SK-N-MC (cell line): ENCODE measurements around the gene PLA2G4B.

Source experiments
- DNase-seq: peaks from one replicate; pipeline ENCODE4 v3.0.0-alpha.2; 2011; ENCODE audit warnings: low read depth, low spot score
- H3K27ac ChIP-seq: fragments of 200-600 bp; sonication (generic); 2 replicates; pipeline ENCODE4 v1.5.1; 2016; ENCODE audit warnings: mixed run types
- H3K36me3 ChIP-seq: fragments of 200-600 bp; sonication (generic); 2 replicates; pipeline ENCODE4 v1.6.1; 2017; ENCODE audit warnings: antibody characterized with exemption, low read length, mixed read lengths; ENCODE audit not compliant: insufficient read depth
- H3K4me3 ChIP-seq: fragments of 200-600 bp; sonication (generic); 2 replicates; pipeline ENCODE4 v1.5.1; 2016
- H3K9ac ChIP-seq: fragments of 200-600 bp; sonication (generic); 2 replicates; pipeline ENCODE4 v1.8.0; 2017; ENCODE audit warnings: mixed run types, mixed read lengths; ENCODE audit not compliant: insufficient read length
- H3K9me3 ChIP-seq: fragments of 200-600 bp; sonication (generic); 2 replicates; pipeline ENCODE4 v1.6.1; 2017; ENCODE audit warnings: low read depth, mild to moderate bottlenecking, antibody characterized with exemption, low read length, moderate library complexity, mixed read lengths
- EZH2 ChIP-seq: fragments of 200-600 bp; sonication (generic); IDR thresholded peaks from one replicate; pipeline ENCODE4 v1.6.1; 2017; ENCODE audit warnings: antibody characterized with exemption
- FOXP2 ChIP-seq: optimal IDR thresholded peaks from 2 replicates; pipeline ENCODE3; 2011; ENCODE audit warnings: mild to moderate bottlenecking, moderate library complexity; ENCODE audit not compliant: insufficient read depth; ENCODE audit errors: extremely low read length, control extremely low read depth
- POLR2AphosphoS5 ChIP-seq: IDR thresholded peaks from 2 replicates; pipeline ENCODE4 v1.6.1; 2012; ENCODE audit warnings: mild to moderate bottlenecking, low read depth, low read length, borderline replicate concordance

Gene PLA2G4B

DNA sequence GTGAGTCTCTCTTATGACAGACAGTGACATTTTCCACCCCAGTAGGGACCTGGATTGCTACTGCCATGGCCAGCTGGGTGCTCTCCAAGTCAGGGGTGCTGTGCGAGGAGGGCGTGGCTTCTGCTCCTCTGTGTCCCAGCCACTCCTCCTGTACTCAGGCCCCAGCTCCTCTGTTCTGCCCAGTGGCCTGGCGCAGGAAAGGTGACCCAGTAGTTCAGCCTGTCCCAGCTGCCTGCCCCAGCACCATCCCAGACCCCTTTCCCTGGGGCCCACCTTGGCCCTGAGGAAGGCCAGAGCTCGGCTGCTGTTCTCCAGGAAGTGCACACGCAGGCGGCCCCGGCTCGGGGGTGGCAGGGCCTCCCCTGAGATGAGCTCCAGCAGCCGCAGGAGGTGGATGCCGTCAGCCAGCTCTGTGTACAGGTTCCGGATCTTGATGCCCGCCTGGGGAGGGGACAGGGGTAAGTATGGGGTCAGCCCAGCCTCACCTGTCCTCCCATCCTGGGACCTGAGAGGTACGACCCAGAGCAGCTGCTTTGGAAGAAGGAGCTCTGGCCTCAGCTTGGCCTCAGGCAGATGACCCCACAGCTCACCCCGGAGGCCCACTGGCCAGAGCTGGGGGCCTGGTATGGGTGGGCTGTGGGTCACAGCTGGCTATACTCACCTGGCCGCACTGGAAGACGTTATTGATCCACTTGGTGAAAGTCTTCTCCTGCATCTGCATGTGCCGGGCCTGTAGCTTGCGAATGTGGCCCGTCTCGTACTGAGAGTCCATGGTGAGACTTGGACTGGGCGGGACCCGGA, 54.2 kb downstream of the PLA2G4B start:
- TF ChIP-seq POLR2AphosphoS5, result no peak
- TF ChIP-seq EZH2, result no peak
- Histone ChIP-seq H3K27ac (no peak overlapping the region), H3K4me3 (no peak overlapping the region), H3K36me3 (no peaks in the 10 kb centered on the region), H3K9me3 (no peaks in the 10 kb centered on the region), H3K9ac (no peak overlapping the region)
- no peak for DNase-seq

- Histone ChIP-seq H3K36me3 (no peaks in the 10 kb centered on the region), H3K4me3 (no peak within 1 kb of the TSS), H3K27ac (no peak within 1 kb of the TSS), H3K9me3 (no peaks in the 10 kb centered on the region), H3K9ac (no peak within 1 kb of the TSS)
- no peak for TF ChIP-seq POLR2AphosphoS5
- no peak for TF ChIP-seq FOXP2
- no peak for TF ChIP-seq EZH2
- no peak for DNase-seq
These were observed 55.0 kb downstream of the PLA2G4B start, which contains the start of gene SPTBN5 for GRCh38 chr15:41893422-41894250. Gene SPTBN5 (minus strand): TSS chr15:41894053. CDS start chr15:41893497, 556 bp downstream.

- Histone ChIP-seq H3K4me3 (no peak overlapping the region), H3K27ac (no peak overlapping the region), H3K9me3 (no peaks in the 10 kb centered on the region), H3K9ac (no peak overlapping the region), H3K36me3 (no peaks in the 10 kb centered on the region)
- TF ChIP-seq POLR2AphosphoS5 (no peak), FOXP2 (no peak), EZH2 (no peak)
- no peak for DNase-seq
These were observed 55.7 kb downstream of the PLA2G4B start for GRCh38 chr15:41894251-41894790.

GRCh38 chr15:41894791-41895463, 56.3 kb downstream of the PLA2G4B start:
- Histone ChIP-seq H3K9me3 (no peaks in the 10 kb centered on the region), H3K36me3 (no peaks in the 10 kb centered on the region), H3K27ac (no peak overlapping the region), H3K9ac (no peak overlapping the region), H3K4me3 (no peak overlapping the region)
- DNase-seq, result no peak
- TF ChIP-seq EZH2 (no peak), POLR2AphosphoS5 (no peak), FOXP2 (no peak)

DNA sequence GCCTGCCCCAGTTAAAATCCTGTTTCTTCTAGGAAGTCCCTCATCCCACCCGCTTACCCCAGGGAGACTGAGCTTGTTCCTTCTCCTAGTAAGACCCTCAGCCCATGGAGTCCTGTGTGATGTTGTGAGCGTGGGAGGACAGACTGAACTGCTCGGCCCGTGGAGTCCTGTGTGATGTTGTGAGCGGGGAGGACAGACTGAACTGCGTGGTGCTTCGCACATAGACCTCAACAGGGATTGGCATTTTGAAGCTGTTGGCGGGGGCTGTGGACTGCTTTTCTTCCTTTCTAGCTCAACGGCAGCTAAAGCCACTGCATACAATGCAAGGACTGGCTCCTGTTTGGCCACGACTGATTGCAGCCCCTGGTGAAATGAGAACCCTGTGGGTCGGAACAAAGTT, 56.8 kb downstream of the PLA2G4B start:
- H3K36me3 ChIP-seq, result no peaks in the 10 kb centered on the region
- no peak overlapping the region for H3K4me3 ChIP-seq
- H3K27ac ChIP-seq, result no peak overlapping the region
- H3K9ac ChIP-seq, result no peak overlapping the region
- TF ChIP-seq FOXP2, result no peak
- TF ChIP-seq EZH2, result no peak
- TF ChIP-seq POLR2AphosphoS5, result no peak
- no peak for DNase-seq
- no peaks in the 10 kb centered on the region for H3K9me3 ChIP-seq

DNA sequence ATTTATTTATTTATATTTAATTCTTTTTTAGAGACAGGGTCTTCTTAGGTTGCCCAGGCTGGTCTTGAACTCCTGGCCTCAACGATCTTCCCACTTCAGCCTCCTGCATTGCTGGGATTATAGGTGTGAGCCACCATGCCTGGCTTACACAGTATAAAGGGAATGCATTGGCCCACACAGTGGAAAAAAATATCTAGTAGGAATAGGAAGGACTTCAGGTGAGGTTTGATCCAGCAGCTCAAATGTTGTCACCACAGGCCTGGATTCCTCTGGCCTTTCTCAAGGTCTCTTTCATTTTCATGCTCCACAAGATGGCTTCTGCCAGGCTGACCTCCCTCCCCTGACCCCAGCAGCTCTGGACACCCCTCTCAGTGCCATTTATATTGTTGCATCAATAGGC, 57.3 kb downstream of the PLA2G4B start:
- TF ChIP-seq POLR2AphosphoS5 (no peak), FOXP2 (no peak), EZH2 (no peak)
- Histone ChIP-seq H3K36me3 (no peaks in the 10 kb centered on the region), H3K9me3 (no peaks in the 10 kb centered on the region), H3K27ac (no peak overlapping the region), H3K4me3 (no peak overlapping the region), H3K9ac (no peak overlapping the region)
- no peak for DNase-seq

DNA sequence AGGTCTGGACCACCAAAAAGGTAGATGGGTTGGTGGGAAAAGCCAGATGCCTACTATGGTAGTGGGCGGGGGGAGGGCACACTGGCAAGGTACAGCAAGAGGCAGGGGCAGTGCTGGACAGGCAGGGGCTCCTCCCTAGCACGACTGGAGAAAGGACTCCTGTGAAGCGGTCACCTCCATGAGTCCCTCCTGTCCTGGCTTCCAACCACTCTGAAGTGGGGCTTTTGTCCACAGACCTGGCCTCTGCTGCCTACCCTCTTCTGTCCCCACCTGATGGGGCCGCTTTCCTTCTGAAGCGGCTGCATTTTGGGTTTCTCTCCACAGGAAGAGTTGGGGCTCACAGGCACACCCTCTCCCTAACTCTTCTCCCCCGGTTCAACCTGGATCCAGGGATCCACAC, 57.9 kb downstream of the PLA2G4B start:
- no peaks in the 10 kb centered on the region for H3K9me3 ChIP-seq
- no peak overlapping the region for H3K27ac ChIP-seq
- H3K9ac ChIP-seq, result no peak overlapping the region
- no peak for DNase-seq
- H3K36me3 ChIP-seq, result no peaks in the 10 kb centered on the region
- no peak for TF ChIP-seq EZH2
- no peak for TF ChIP-seq POLR2AphosphoS5
- TF ChIP-seq FOXP2, result no peak
- H3K4me3 ChIP-seq, result no peak overlapping the region

DNA sequence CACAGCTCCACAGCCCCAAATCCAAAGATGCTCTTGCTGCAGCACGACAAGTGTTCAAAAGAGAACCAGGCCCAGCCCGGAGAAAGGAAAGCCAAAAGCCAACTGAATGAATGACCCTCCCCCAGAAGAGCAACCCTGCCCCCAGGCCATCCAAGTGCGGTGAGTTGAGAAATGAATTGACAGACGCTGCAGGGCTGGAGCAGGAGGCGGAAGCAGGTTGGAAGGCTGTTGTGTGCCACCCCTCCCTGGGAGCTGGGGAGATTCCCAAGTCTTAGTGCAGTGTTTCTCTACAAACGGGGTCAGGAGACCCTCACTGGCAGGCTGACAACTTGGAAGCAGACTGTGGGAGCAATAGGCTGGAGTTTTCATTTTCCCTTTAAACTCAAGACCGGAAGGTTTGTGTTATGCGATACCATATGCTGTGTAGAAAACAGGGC, 58.7 kb downstream of the PLA2G4B start:
- Histone ChIP-seq H3K27ac (no peak overlapping the region), H3K4me3 (no peak overlapping the region), H3K9me3 (no peaks in the 10 kb centered on the region), H3K36me3 (no peaks in the 10 kb centered on the region), H3K9ac (no peak overlapping the region)
- DNase-seq, result no peak
- TF ChIP-seq EZH2 (no peak), FOXP2 (no peak), POLR2AphosphoS5 (no peak)
